ENCODE results near the gene GCGR.

- TF ChIP-seq POLR2A (IDR thresholded peaks at IDR 0.05; ENCODE audit: low read length) (no peak), GATA1 (IDR thresholded peaks at IDR 0.05; ENCODE audit: low read depth, low read length) (no peak)
Measured at GRCh38 chr17:81794074-81794476, 9.9 kb upstream of the GCGR start.
